ENCODE measurements around the gene CAMLG.

- no peak for TF ChIP-seq CTCF (IDR thresholded peaks at IDR 0.05; ENCODE audit: insufficient read depth, low read length, poor library complexity, severe bottlenecking)
- no peak for TF ChIP-seq EZH2phosphoT487 (conservative IDR thresholded peaks at IDR 0.05; ENCODE audit: low read length)
Observed at GRCh38 chr5:134749415-134749814, 11.1 kb downstream of the CAMLG start.

All from SU-DHL-6 (cell line).